Measurements from ENCODE around the gene CTSH.

The CTSH gene

DNA sequence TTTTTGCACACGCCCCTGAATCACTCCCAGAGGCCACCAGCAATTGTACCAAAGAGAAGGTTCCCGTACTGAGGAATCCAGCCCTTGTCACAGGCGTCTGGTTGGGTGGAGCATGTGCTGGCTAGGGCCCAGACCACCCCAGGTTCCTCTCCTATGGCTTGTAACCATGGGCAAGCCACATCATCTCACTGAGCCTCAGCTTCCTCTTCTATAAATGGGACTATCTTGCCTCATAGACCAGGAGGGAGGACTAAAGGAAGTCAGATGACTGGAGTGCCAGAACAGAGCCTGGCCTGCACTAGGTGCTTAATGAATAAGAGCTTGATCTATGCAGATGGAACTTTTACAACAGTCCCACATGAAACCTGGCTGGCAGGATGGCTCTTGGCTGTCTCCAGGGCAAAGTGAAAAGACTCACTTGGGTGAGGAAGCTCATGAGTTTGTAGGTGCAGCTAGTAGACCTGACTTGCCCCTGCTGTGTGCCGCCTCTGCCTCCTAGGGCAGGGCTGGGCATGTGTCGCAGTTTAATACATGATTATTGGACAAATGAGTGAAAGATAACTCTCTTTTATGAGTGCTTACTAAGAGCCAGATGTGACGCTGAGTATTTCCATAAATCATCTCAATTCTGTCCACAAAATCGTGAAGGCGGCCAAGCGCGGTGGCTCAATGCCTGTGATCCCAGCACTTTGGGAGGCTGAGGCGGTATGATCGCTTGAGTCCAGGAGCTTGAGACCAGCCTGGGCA, 29.3 kb downstream of the CTSH start:
- DNase-seq (ENCODE audit: low spot score): no peak
- TF ChIP-seq, protein P1, sequence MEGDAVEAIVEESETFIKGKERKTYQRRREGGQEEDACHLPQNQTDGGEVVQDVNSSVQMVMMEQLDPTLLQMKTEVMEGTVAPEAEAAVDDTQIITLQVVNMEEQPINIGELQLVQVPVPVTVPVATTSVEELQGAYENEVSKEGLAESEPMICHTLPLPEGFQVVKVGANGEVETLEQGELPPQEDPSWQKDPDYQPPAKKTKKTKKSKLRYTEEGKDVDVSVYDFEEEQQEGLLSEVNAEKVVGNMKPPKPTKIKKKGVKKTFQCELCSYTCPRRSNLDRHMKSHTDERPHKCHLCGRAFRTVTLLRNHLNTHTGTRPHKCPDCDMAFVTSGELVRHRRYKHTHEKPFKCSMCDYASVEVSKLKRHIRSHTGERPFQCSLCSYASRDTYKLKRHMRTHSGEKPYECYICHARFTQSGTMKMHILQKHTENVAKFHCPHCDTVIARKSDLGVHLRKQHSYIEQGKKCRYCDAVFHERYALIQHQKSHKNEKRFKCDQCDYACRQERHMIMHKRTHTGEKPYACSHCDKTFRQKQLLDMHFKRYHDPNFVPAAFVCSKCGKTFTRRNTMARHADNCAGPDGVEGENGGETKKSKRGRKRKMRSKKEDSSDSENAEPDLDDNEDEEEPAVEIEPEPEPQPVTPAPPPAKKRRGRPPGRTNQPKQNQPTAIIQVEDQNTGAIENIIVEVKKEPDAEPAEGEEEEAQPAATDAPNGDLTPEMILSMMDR (IDR thresholded peaks at IDR 0.05; ENCODE audit: extremely low read depth, missing control alignments): no peak

DNA sequence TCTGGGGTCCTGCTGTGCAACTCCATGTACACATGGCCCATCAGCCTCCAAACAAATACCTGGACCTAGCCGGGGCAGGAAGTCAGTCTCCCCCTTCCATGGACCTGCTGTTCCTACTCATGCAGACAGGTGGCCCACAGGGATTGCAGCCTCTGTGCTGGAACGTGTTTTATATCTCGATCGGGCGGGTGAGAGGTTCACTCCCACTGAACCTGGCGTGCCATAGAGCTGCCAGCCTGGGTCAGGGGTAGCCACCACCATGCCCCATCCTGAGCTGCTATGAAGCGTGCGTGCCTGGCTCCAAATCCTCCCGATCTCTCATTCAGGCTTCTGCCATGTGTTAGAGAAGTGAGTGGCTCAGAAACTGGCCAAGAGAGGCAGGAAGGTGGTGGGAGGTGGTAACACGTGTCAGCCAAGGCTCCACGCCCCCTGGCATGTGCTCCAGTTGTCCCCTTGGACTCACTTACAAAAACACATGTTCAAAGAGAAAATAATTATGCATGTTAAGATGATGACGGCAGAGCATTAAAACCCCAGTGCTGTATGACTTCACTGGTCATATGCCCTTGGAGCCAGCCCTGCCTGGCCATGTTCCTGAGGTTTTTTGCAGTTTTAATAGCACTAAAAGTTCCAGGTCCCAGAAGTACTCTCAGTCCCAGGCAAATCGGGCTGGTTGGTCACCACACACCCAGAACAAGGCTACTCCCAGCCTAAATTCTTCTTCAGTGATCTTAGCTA, 30.6 kb downstream of the CTSH start:
- DNase-seq (ENCODE audit: low spot score): no peak
- TF ChIP-seq, protein P1 (IDR thresholded peaks at IDR 0.05; ENCODE audit: extremely low read depth, missing control alignments): no peak

DNA sequence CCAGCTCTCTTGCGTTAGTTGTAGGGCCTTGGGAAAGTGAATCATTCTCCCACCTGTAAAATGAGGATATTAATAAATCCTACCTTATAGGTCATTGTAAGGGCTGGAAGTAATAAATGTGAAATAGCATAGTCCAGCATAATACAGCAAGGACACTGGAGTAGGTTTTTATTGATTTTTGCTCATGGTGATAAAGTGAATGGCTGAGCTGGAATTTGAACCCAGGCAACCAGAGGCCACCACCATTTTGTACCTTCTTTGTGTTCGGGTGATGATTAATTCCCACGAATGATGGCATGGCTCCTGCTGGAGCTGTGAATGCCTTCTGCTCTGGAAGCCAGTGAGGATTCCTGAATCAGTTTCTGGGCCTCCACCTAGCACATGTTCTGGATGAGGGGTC, 31.8 kb downstream of the CTSH start:
- TF ChIP-seq, protein P1 (IDR thresholded peaks at IDR 0.05; ENCODE audit: extremely low read depth, missing control alignments): no peak
- no peak for DNase-seq (ENCODE audit: low spot score)

- TF ChIP-seq, protein P1 (IDR thresholded peaks at IDR 0.05; ENCODE audit: extremely low read depth, missing control alignments): no peak
- no peak for DNase-seq (ENCODE audit: low spot score)
These were observed 32.5 kb downstream of the CTSH start for GRCh38 chr15:78912316-78912715.

DNA sequence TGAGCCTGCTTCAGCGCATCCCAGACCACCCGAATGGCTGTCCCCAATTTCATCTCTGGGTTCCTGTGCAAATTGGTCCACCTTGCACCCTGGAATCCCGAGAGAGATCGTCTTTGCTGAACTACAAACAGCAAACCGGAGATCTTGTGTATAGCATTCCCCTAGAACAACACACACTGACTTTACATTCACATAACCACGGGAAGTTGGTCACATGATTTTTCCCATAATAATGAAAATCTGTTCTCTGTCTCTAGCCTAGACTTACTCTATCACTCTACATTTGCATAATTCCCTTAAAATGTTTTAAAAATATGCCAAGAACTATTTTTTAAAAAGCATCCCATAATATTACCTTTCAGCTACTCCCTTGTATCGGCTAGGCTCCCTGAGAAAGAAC, 34.6 kb downstream of the CTSH start:
- TF ChIP-seq, protein P1 (IDR thresholded peaks at IDR 0.05; ENCODE audit: extremely low read depth, missing control alignments): no peak
- DNase-seq (ENCODE audit: low spot score): no peak

DNA sequence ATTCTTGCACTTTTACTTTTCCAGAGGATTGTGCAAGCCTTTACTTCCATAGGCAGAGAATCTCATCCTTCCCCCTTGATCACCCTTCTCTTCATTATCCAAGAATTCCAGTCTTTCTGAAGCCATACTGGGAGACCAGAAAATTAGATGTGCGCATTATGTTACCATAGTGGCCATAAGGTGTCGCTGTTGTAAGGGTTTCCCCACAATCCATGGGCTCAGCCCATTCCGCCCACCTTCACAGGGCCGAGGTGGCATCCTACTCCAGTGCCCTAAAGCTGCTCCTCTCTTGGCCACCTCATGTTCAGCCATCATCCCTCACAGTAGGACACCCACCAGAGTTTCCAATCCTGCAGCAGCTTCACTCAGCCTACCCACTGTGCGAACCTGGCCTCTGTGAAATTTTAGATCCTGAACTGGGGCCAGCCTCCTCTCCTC, 35.0 kb downstream of the CTSH start:
- TF ChIP-seq, protein P1 (IDR thresholded peaks at IDR 0.05; ENCODE audit: extremely low read depth, missing control alignments): peak; percentile 46
- no peak for DNase-seq (ENCODE audit: low spot score)

GRCh38 chr15:78909160-78909695, 35.6 kb downstream of the CTSH start:
- DNase-seq (ENCODE audit: low spot score): no peak
- TF ChIP-seq, protein P1 (IDR thresholded peaks at IDR 0.05; ENCODE audit: extremely low read depth, missing control alignments): no peak

Data from GM20000 (cell line).